CD14-positive monocyte (primary cell): ENCODE results near the gene DEK. TPM values are rescaled to one million over a fixed set of nuclear protein-coding genes. Genes with fewer than 3 reads are reported as not detected.
"Not testable (repeated sequence)": the region's sequence is repeated elsewhere in the genome, so short reads cannot be mapped to it uniquely, and the experiment has no call there.

ENCODE experiments used
- DNase-seq, 3 donors: peaks; one replicate each; pipeline ENCODE4 v3.0.0-alpha.2; 2011 to 2022
- H2AFZ ChIP-seq: 2 replicates; pipeline ENCODE4 v1.6.0; 2012; ENCODE audit warnings: mild to moderate bottlenecking, low read depth, low read length, inconsistent platforms; ENCODE audit not compliant: insufficient read depth, poor library complexity, severe bottlenecking
- H3K27ac ChIP-seq, 2 donors: 1 replicate in 1 of 2; 2 replicates in 1 of 2; pipeline ENCODE4 v1.5.1; 2012 to 2013; ENCODE audit warnings: low read length in 2 of 2, control low read depth in 1 of 2, inconsistent platforms in 1 of 2, low read depth in 1 of 2, mild to moderate bottlenecking in 1 of 2
- H3K27me3 ChIP-seq, 2 donors: one replicate each; pipeline versions ENCODE4 v1.6.0 to v1.6.1; 2011 to 2013; ENCODE audit warnings: low read length in 2 of 2; ENCODE audit not compliant: control insufficient read depth in 2 of 2, insufficient read depth in 2 of 2
- H3K36me3 ChIP-seq, 2 donors: replicated peaks in 1 of 2; 1 replicate in 1 of 2; 2 replicates in 1 of 2; pipeline versions ENCODE4 v1.5.1 to v1.6.1; 2012 to 2013; ENCODE audit warnings: low read length in 2 of 2, control low read depth in 1 of 2, inconsistent platforms in 1 of 2, mild to moderate bottlenecking in 1 of 2; ENCODE audit not compliant: insufficient read depth in 2 of 2, control insufficient read depth in 1 of 2
- H3K4me1 ChIP-seq, 2 donors: 1 replicate in 1 of 2; 2 replicates in 1 of 2; pipeline versions ENCODE4 v1.5.1 to v1.6.1; 2012 to 2013; ENCODE audit warnings: low read length in 2 of 2, control low read depth in 1 of 2, inconsistent platforms in 1 of 2, mild to moderate bottlenecking in 1 of 2, moderate library complexity in 1 of 2; ENCODE audit not compliant: insufficient read depth in 2 of 2, control insufficient read depth in 1 of 2
- H3K4me2 ChIP-seq: replicated peaks from 2 replicates; pipeline ENCODE3; 2012; ENCODE audit warnings: low read length, moderate library complexity, mild to moderate bottlenecking; ENCODE audit not compliant: poor library complexity, severe bottlenecking; ENCODE audit errors: extremely low read depth
- H3K4me3 ChIP-seq, 3 experiments: fragments of 200-600 bp in 1 of 3; sonication (generic) in 1 of 3; replicated peaks in 1 of 3; 1 replicate in 2 of 3; 2 replicates in 1 of 3; pipeline ENCODE4 v1.5.1; 2011 to 2013; ENCODE audit warnings: low read length in 3 of 3, mild to moderate bottlenecking in 3 of 3, control low read depth in 2 of 3, low read depth in 2 of 3, inconsistent platforms in 1 of 3, moderate library complexity in 1 of 3
- H3K79me2 ChIP-seq: 2 replicates; pipeline ENCODE4 v1.6.0; 2012; ENCODE audit warnings: mild to moderate bottlenecking, control low read depth, inconsistent platforms, low read length, moderate library complexity; ENCODE audit not compliant: insufficient read depth
- H3K9ac ChIP-seq: 2 replicates; pipeline ENCODE4 v1.6.0; 2017; ENCODE audit warnings: low read length, mild to moderate bottlenecking; ENCODE audit not compliant: insufficient read depth, poor library complexity, severe bottlenecking
- H3K9me3 ChIP-seq, 2 donors: replicated peaks in 1 of 2; 1 replicate in 1 of 2; 2 replicates in 1 of 2; pipeline versions ENCODE4 v1.5.1 to v1.6.1; 2012 to 2013; ENCODE audit warnings: low read length in 2 of 2, control low read depth in 1 of 2; ENCODE audit not compliant: control insufficient read depth in 1 of 2, insufficient read depth in 1 of 2
- H4K20me1 ChIP-seq: 2 replicates; pipeline ENCODE4 v1.6.0; 2012; ENCODE audit warnings: mild to moderate bottlenecking, low read length, control low read depth, moderate library complexity; ENCODE audit not compliant: insufficient read depth
- H3K27ac Mint-ChIP-seq, 7 donors: one replicate each; pipeline ENCODE4 v1.8.0; 2020; ENCODE audit warnings: mild to moderate bottlenecking in 7 of 7, mixed read lengths in 7 of 7, moderate library complexity in 6 of 7, inconsistent platforms in 2 of 7
- H3K27me3 Mint-ChIP-seq, 3 donors: one replicate each; pipeline ENCODE4 v1.8.0; 2021 to 2022; ENCODE audit warnings: low read depth in 3 of 3, mild to moderate bottlenecking in 3 of 3, mixed read lengths in 3 of 3, moderate library complexity in 3 of 3, inconsistent platforms in 1 of 3
- H3K36me3 Mint-ChIP-seq, 2 donors: one replicate each; pipeline ENCODE4 v1.8.0; 2020; ENCODE audit warnings: mixed read lengths in 2 of 2, inconsistent platforms in 1 of 2, mild to moderate bottlenecking in 1 of 2
- H3K4me1 Mint-ChIP-seq: one replicate; pipeline ENCODE4 v1.8.0; 2020; ENCODE audit warnings: mild to moderate bottlenecking, mixed read lengths
- H3K4me3 Mint-ChIP-seq, 2 donors: one replicate each; pipeline ENCODE4 v1.8.0; 2020; ENCODE audit warnings: mild to moderate bottlenecking in 2 of 2, mixed read lengths in 2 of 2, moderate library complexity in 1 of 2
- H3K9me3 Mint-ChIP-seq, 7 donors: one replicate each; pipeline ENCODE4 v1.8.0; 2020 to 2022; ENCODE audit warnings: mixed read lengths in 7 of 7, mild to moderate bottlenecking in 6 of 7, moderate library complexity in 6 of 7, inconsistent platforms in 2 of 7
- CTCF ChIP-seq: fragments of 200-600 bp; IDR thresholded peaks from one replicate; pipeline ENCODE4 v1.8.0; 2022; ENCODE audit warnings: antibody characterized with exemption, mild to moderate bottlenecking
- WGBS: methylation state at CpG from one replicate; pipeline ENCODE4 v1.1.5; 2013; ENCODE audit warnings: missing lambda C conversion rate; ENCODE audit not compliant: insufficient coverage; 5-methylcytosine and 5-hydroxymethylcytosine counted together
- intact Hi-C, 2 donors: fragments of 100-400 bp; cut with micrococcal nuclease; formaldehyde crosslinking; loops; one replicate each; pipeline versions ENCODE4 v1.15.0 to v1.15.1; 2023
- polyA plus RNA-seq, 3 donors: library from polyadenylated mRNA; depleted of rRNA in 1 of 3; unstranded in 2 of 3; stranded (reverse) in 1 of 3; fragments of 300-500 nt in 2 of 3; fragments of >200 nt in 1 of 3; fragmentation: Illumina TruSeq in 2 of 3; gene quantifications; 1 replicate in 2 of 3; 2 replicates in 1 of 3; pipeline ENCODE4 v1.2.3, GENCODE V29; 2012 to 2021

DEK gene
- polyA plus RNA-seq, 3 donors = 32.3 to 63.9 (median 56.5) TPM

- peaks cover 65 to 67% of the 10 kb centered on the region in 2 donors for H3K36me3 Mint-ChIP-seq
- H3K27ac ChIP-seq = peak overlapping the region in 1 of 2 donors; percentile 77
- no peaks in the 10 kb centered on the region for H3K27me3 Mint-ChIP-seq
- peaks cover 67% of the 10 kb centered on the region for H3K4me1 Mint-ChIP-seq
- H2AFZ ChIP-seq = no peak overlapping the region
- peaks cover 13 to 52% of the 10 kb centered on the region in 2 donors for H3K36me3 ChIP-seq
- H3K4me1 ChIP-seq = peaks cover 52 to 62% of the 10 kb centered on the region in 2 donors
- H3K4me3 ChIP-seq = peak overlapping the region in 1 of 3 experiments; percentile 35
- intact Hi-C loops = no loop called here
- peaks cover 0 to 2% (median 0%) of the 10 kb centered on the region in 7 donors for H3K9me3 Mint-ChIP-seq
- H3K4me3 Mint-ChIP-seq = peak overlapping the region; percentile 3 to 62
- H3K79me2 ChIP-seq = peaks cover 83% of the 10 kb centered on the region
- H3K4me2 ChIP-seq = peak overlapping the region; percentile 32
- peak in 1 of 3 donors; percentile 37 for DNase-seq
- no peaks in the 10 kb centered on the region for H4K20me1 ChIP-seq
- no peaks in the 10 kb centered on the region for H3K27me3 ChIP-seq
- no peak for TF ChIP-seq CTCF
- no CpG with 5 or more reads among the region's 3 CpGs for WGBS
- no peak overlapping the region for H3K9ac ChIP-seq
- no peaks in the 10 kb centered on the region for H3K9me3 ChIP-seq
- peak overlapping the region; percentile 84 to 97 (median 93) for H3K27ac Mint-ChIP-seq
Measured at GRCh38 chr6:18178960-18179615, 85.2 kb downstream of the DEK start.

DNA sequence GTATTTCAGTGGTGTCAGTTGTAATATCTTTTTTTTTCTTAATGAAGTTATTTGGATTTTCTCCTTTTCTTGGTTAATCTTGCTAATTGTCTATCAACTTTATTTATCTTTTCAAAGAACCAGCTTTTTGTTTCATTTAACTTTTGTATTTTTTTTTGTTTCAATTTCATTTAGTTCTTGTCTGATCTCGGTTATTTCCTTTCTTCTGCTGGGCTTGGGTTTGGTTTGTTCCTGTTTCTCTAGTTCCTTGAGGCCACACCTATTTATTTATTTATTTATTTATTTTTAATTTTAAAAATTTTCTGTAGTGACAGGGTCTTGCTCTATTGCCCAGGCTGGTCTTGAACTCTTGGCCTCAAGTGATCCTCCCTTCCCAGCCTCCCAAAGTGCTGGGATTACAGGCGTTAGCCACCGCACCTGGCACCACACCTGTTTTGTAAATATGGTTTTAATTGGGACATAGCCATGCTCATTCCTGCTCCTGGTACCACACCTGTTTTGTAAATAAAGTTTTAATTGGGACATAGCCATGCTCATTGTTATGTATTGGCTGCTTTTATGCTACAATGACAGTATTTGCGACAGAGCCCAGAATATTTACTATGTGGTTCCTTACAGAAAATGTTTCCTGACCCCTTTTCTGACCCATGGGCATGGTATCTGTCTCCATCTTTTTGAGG lies 86.9 kb downstream of the DEK start:
- no peaks in the 10 kb centered on the region for H3K27me3 ChIP-seq
- H3K4me2 ChIP-seq = peak overlapping the region; percentile 46
- H3K27ac Mint-ChIP-seq = peak overlapping the region; percentile 90 to 95 (median 92)
- H3K4me3 Mint-ChIP-seq = peak overlapping the region; percentile 56 to 76
- H3K27ac ChIP-seq = peak overlapping the region; percentile 34 to 79
- H3K9me3 Mint-ChIP-seq = peaks cover 0 to 2% (median 0%) of the 10 kb centered on the region in 7 donors
- TF ChIP-seq CTCF = no peak
- peaks cover 69% of the 10 kb centered on the region for H3K4me1 Mint-ChIP-seq
- no CpG with 5 or more reads among the region's 4 CpGs for WGBS
- no peak overlapping the region for H2AFZ ChIP-seq
- H3K9me3 ChIP-seq = no peaks in the 10 kb centered on the region
- H3K4me3 ChIP-seq = peak overlapping the region in 2 of 3 experiments; percentile 12 to 47
- H3K4me1 ChIP-seq = peaks cover 58 to 72% of the 10 kb centered on the region in 2 donors
- H3K9ac ChIP-seq = peak overlapping the region; percentile 40
- peaks cover 61 to 64% of the 10 kb centered on the region in 2 donors for H3K36me3 Mint-ChIP-seq
- peaks cover 92% of the 10 kb centered on the region for H3K79me2 ChIP-seq
- DNase-seq = peak in 2 of 3 donors; percentile 35 to 59
- intact Hi-C loops = no loop called here
- H4K20me1 ChIP-seq = no peaks in the 10 kb centered on the region
- peaks cover 12 to 44% of the 10 kb centered on the region in 2 donors for H3K36me3 ChIP-seq
- no peaks in the 10 kb centered on the region for H3K27me3 Mint-ChIP-seq

GRCh38 chr6:18176198-18176597 lies 88.1 kb downstream of the DEK start:
- 25% methylated on average over 2 of the region's 4 CpGs for whole genome bisulfite sequencing
- intact Hi-C loops, H3K4me2 ChIP-seq, H3K4me3 ChIP-seq, H3K9me3 Mint-ChIP-seq, H3K27me3 Mint-ChIP-seq, H3K27me3 ChIP-seq, H4K20me1 ChIP-seq, DNase-seq, H3K9me3 ChIP-seq, H3K9ac ChIP-seq, H2AFZ ChIP-seq: not testable (repeated sequence)
- peaks cover 10 to 35% of the 10 kb centered on the region in 2 donors for H3K36me3 ChIP-seq
- peaks cover 62 to 76% of the 10 kb centered on the region in 2 donors for H3K4me1 ChIP-seq
- H3K27ac Mint-ChIP-seq = peak overlapping the region; percentile 33 to 95 (median 90)
- peaks cover 51 to 54% of the 10 kb centered on the region in 2 donors for H3K36me3 Mint-ChIP-seq
- peak overlapping the region in 1 of 2 donors; percentile 50 for H3K27ac ChIP-seq
- peaks cover 67% of the 10 kb centered on the region for H3K4me1 Mint-ChIP-seq
- peaks cover 85% of the 10 kb centered on the region for H3K79me2 ChIP-seq
- H3K4me3 Mint-ChIP-seq = peak overlapping the region in 1 of 2 donors; percentile 39
